Right lobe of liver (tissue), 4 donors: ENCODE data around the gene POT1.

ENCODE experiments used
- POLR2A ChIP-seq: fragments of 450-650 bp; IDR thresholded peaks from one replicate; pipeline ENCODE4 v1.6.1; 2017; ENCODE audit warnings: antibody characterized with exemption, mild to moderate bottlenecking
- TF ChIP-seq, protein P1 (sequence below), 4 donors: fragments of 200-600 bp in 3 of 4; fragments of 450-650 bp in 1 of 4; IDR thresholded peaks; one replicate each; pipeline versions ENCODE4 v1.5.1 to v1.8.0; 2016 to 2022; ENCODE audit warnings: antibody characterized with exemption in 4 of 4, mild to moderate bottlenecking in 2 of 4
- donor health status: DM: no; HTN: no; CAD: no.
- donor health status: DM: no; HTN: no; CAD: no.
- donor health status: DM: no; HTN: yes; CAD: no.

DNA sequence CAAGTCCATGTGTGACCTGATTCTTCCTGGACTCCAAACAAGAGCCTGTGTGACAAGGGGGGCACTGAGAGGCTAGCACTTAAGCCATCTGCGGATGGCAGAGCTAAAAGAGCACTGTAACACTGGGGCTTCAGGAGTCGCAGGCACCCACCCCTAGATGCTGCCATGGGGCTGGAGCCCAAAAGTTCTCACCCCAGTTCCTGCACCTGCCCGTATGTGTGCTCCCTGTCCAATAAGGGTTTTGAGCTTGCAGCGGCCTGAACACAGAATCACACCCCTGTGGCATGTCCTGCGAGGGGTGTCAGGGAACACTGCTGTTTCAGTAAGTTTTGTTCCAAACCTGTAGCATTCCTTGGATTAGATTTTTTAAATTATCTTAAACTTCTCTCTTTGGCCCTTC is 110.8 kb downstream of the POT1 start:
- TF ChIP-seq, protein P1, sequence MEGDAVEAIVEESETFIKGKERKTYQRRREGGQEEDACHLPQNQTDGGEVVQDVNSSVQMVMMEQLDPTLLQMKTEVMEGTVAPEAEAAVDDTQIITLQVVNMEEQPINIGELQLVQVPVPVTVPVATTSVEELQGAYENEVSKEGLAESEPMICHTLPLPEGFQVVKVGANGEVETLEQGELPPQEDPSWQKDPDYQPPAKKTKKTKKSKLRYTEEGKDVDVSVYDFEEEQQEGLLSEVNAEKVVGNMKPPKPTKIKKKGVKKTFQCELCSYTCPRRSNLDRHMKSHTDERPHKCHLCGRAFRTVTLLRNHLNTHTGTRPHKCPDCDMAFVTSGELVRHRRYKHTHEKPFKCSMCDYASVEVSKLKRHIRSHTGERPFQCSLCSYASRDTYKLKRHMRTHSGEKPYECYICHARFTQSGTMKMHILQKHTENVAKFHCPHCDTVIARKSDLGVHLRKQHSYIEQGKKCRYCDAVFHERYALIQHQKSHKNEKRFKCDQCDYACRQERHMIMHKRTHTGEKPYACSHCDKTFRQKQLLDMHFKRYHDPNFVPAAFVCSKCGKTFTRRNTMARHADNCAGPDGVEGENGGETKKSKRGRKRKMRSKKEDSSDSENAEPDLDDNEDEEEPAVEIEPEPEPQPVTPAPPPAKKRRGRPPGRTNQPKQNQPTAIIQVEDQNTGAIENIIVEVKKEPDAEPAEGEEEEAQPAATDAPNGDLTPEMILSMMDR (IDR thresholded peaks at IDR 0.05): no peak
- TF ChIP-seq POLR2A: no peak
